ENCODE results near the gene FAM20C. TPM values are rescaled to one million over a fixed set of nuclear protein-coding genes. Genes with fewer than 3 reads are reported as not detected.

Gene FAM20C
- total and polyA plus RNA-seq, 2 of the 8 experiments (the other 6 are each of a cell fraction or from before 2014, with no cell fraction given): 9.5 to 34.8 TPM

DNA sequence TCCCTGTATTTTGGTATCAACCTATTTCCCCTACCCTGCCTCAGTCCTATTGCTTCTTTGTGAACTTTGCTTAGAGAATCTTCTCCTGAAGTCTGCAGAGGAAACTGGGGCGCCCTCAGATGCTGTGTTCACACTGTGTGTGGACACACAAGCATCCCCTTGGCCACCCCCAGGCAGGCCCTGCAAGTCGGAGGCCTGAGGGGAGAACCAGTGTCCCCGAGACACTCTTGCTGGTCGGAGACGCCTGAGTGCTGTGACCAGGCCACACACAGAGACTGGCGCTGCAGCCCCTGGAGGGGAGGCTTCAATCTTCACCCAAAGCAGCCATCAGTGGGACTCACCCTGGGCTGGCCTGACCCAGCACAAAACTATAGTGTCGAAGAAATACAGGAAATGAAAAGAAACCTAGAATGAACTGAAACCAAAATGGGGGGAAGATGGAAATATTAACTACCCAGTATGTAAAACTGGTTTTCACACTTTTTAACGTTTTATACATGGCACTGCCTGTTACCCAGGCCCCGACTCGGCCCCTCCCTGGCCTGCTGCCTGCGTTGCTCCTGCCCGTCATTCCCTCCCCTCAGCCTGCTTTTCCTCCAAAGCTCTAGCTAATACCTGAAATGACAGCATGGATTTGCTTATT is 48.4 kb upstream of the FAM20C start (continued):
- TF ChIP-seq KDM1A (IDR thresholded peaks at IDR 0.05; ENCODE audit: borderline replicate concordance, low read length) (no peak), CTBP2 (IDR thresholded peaks at IDR 0.05; ENCODE audit: borderline replicate concordance, insufficient read depth, insufficient read length, low read length) (no peak), EP300 (IDR thresholded peaks at IDR 0.05; ENCODE audit: borderline replicate concordance in 1 of 2, low read depth in 2 of 2, low read length in 2 of 2) (no peak), RBBP5 (IDR thresholded peaks at IDR 0.05; ENCODE audit: borderline replicate concordance, low read depth, low read length) (no peak)
